HT-29 (cell line): ENCODE results near the gene TNIP3. TPM values are rescaled to one million over a fixed set of nuclear protein-coding genes. Genes with fewer than 3 reads are reported as not detected.
A peak's percentile ranks its signal among the peaks of the same experiment; 100 is the strongest.
"Not testable (repeated sequence)": the region's sequence is repeated elsewhere in the genome, so short reads cannot be mapped to it uniquely, and the experiment has no call there.

ENCODE experiments used
- DNase-seq: peaks from one replicate; pipeline ENCODE4 v3.0.0-alpha.2; 2015; ENCODE audit warnings: low spot score
- total RNA-seq: library from RNA; depleted of rRNA; stranded (reverse); fragments of >200 nt; shearing (Covaris generic); gene quantifications from 2 replicates; pipeline ENCODE4 v1.2.3, GENCODE V29; 2014; rRNA removed

The TNIP3 gene
- not detected in 2 replicates for total RNA-seq

- DNase-seq, result no peak
Observed at GRCh38 chr4:121164291-121164690, at the start of gene TNIP3. TSS of gene TNIP3 (minus strand) at chr4:121164321. CDS start at chr4:121164125, 196 bp downstream.

- no peak for DNase-seq
Observed at GRCh38 chr4:121212806-121213205, 48.7 kb upstream of the TNIP3 start.

- DNase-seq, result no peak
Observed at GRCh38 chr4:121209171-121209570, 45.0 kb upstream of the TNIP3 start.

GRCh38 chr4:121208244-121209007, 44.3 kb upstream of the TNIP3 start:
- DNase-seq, result no peak

GRCh38 chr4:121205777-121206176, 41.7 kb upstream of the TNIP3 start:
- DNase-seq, result not testable (repeated sequence)

GRCh38 chr4:121200795-121201472, 36.8 kb upstream of the TNIP3 start:
- no peak for DNase-seq

GRCh38 chr4:121199742-121200561, 35.8 kb upstream of the TNIP3 start:
- no peak for DNase-seq

GRCh38 chr4:121198251-121198650, 34.1 kb upstream of the TNIP3 start:
- no peak for DNase-seq

GRCh38 chr4:121195649-121196048, 31.5 kb upstream of the TNIP3 start:
- DNase-seq, result no peak

- peak; percentile 48 for DNase-seq
Observed at GRCh38 chr4:121192480-121192879, 28.4 kb upstream of the TNIP3 start.

GRCh38 chr4:121192013-121192412, 27.9 kb upstream of the TNIP3 start:
- no peak for DNase-seq

- no peak for DNase-seq
Observed at GRCh38 chr4:121191361-121191760, 27.2 kb upstream of the TNIP3 start.

GRCh38 chr4:121190389-121190788, 26.3 kb upstream of the TNIP3 start:
- DNase-seq, result no peak

- DNase-seq, result no peak
Observed at GRCh38 chr4:121189326-121190215, 25.4 kb upstream of the TNIP3 start.

- no peak for DNase-seq
Observed at GRCh38 chr4:121187206-121187605, 23.1 kb upstream of the TNIP3 start.

- DNase-seq, result no peak
Observed at GRCh38 chr4:121185960-121186359, 21.8 kb upstream of the TNIP3 start.

GRCh38 chr4:121183989-121184388, 19.9 kb upstream of the TNIP3 start:
- no peak for DNase-seq

- DNase-seq, result no peak
Observed at GRCh38 chr4:121183361-121183760, 19.2 kb upstream of the TNIP3 start.

GRCh38 chr4:121182296-121182695, 18.2 kb upstream of the TNIP3 start:
- DNase-seq, result peak; percentile 33

GRCh38 chr4:121181493-121181892, 17.4 kb upstream of the TNIP3 start:
- DNase-seq, result no peak

GRCh38 chr4:121180558-121180957, 16.4 kb upstream of the TNIP3 start:
- DNase-seq, result no peak
